Measurements from ENCODE around the gene NPRL2.

Gene NPRL2

DNA sequence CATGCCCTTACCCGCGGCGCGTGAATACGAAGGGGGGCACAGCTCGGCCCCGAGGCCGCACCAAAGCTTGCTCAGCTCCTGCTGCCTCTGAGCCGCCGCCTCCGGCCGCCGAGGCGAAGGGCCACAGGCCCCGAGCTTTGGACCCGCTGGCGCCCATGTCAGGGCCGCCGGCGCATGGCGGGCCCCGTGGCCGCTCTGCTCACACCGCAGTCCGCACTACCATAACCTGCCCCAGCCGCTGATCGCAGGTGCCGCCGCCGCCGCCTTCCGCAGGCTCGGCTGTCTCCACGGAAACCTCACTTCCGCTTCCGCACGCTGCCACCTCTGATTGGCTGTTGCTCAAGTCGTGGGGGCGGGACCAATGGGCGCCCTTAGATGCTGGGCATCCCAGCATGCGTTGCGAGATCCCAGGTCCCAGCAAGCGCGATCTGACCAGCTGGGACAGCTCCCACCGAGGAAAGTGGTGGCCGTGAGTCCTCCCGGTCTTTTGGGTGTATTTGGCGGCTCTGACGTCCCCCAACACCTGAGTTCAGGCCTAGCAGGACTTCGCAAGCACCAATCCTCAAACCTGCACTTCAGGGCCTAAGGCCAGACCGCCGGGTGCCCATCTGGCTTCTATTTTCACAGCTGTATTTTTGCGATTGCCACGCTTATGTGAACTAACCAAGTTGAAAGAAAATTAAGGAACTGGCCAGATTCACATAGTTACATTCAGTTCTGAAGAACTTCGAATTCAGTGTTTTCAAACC, 22.5 kb downstream of the NPRL2 start, which contains the start of gene TUSC2:
Gene TUSC2 (minus strand): TSS at position 281 of the 749 bp plus-strand sequence. CDS start 124 bp downstream, at position 157.
- Histone ChIP-seq H3K9me3 (ENCODE audit: control insufficient read depth, low read length) (no peaks in the 10 kb centered on the region), H3K14ac (ENCODE audit: low read length in 2 of 2) (peak within 1 kb of the TSS in 1 of 2 experiments; percentile 71), H2BK15ac (ENCODE audit: low read depth, poor library complexity, severe bottlenecking) (no peak within 1 kb of the TSS), H3K27me3 (ENCODE audit: control insufficient read depth in 1 of 2, insufficient read depth in 1 of 2, low read length in 2 of 2) (no peaks in the 10 kb centered on the region), H3K4me3 (ENCODE audit: insufficient read depth in 1 of 2, low read depth in 1 of 2, low read length in 2 of 2) (peak within 1 kb of the TSS; percentile 84 to 94), H3K4me2 (ENCODE audit: low read length, poor library complexity, severe bottlenecking) (peak within 1 kb of the TSS; percentile 82), H3K27ac (ENCODE audit: low read length, poor library complexity, severe bottlenecking) (peak within 1 kb of the TSS; percentile 80), H2BK12ac (ENCODE audit: low read length in 2 of 2) (no peak within 1 kb of the TSS), H3K23ac (ENCODE audit: low read length in 2 of 2) (no peak within 1 kb of the TSS), H3K4ac (ENCODE audit: low read depth in 1 of 2, low read length in 2 of 2) (peak within 1 kb of the TSS; percentile 38 to 70), H3K9ac (ENCODE audit: low read length) (peak within 1 kb of the TSS; percentile 96), H4K8ac (ENCODE audit: low read length) (peak within 1 kb of the TSS; percentile 64), H2BK5ac (ENCODE audit: low read depth, low read length, poor library complexity, severe bottlenecking) (no peak within 1 kb of the TSS), H2AK5ac (ENCODE audit: low read length, severe bottlenecking) (no peak within 1 kb of the TSS), H3K79me1 (replicated peaks; ENCODE audit: low read length, poor library complexity, severe bottlenecking) (peaks cover 32% of the 10 kb centered on the region), H4K91ac (ENCODE audit: low read length) (no peak within 1 kb of the TSS), H2AFZ (ENCODE audit: low read depth, low read length) (peak within 1 kb of the TSS; percentile 55), H3K36me3 (ENCODE audit: control insufficient read depth in 1 of 2, insufficient read depth in 2 of 2, low read depth in 1 of 2, low read length in 2 of 2) (peaks cover 50 to 63% of the 10 kb centered on the region in 2 experiments), H3K4me1 (ENCODE audit: control insufficient read depth, insufficient read depth, low read depth, low read length) (peaks cover 13% of the 10 kb centered on the region), H3K18ac (ENCODE audit: low read depth in 1 of 2, low read length in 2 of 2) (no peak within 1 kb of the TSS), H2BK120ac (ENCODE audit: low read depth, low read length) (no peak within 1 kb of the TSS)
- 6% methylated on average over 55 of the region's 55 CpGs for WGBS
- peak; percentile 97 for DNase-seq

DNA sequence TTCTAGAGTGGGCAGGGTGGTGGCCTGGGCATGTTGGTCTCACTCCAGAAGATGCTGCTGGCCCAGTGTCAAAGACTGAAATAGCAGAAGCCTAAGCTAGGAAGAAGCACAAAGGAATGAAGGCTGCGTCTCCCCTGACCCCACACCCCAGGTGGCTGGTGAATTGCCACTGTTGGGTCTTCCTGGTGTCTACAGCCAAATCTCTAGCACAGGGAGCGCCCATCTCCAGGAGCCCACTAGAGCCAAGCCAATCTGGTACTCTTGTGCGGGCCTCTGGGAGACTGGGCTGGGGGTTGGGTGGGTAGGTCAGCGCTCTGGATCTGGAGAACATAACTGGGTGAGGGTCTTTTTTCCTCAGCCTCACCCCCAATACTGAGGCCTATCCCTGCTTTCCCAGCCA, 23.4 kb downstream of the NPRL2 start:
- peak overlapping the region; percentile 96 for H3K9ac ChIP-seq (ENCODE audit: low read length)
- no peak overlapping the region for H2BK15ac ChIP-seq (ENCODE audit: low read depth, poor library complexity, severe bottlenecking)
- H3K4me1 ChIP-seq (ENCODE audit: control insufficient read depth, insufficient read depth, low read depth, low read length): peaks cover 21% of the 10 kb centered on the region
- H3K79me1 ChIP-seq (replicated peaks; ENCODE audit: low read length, poor library complexity, severe bottlenecking): peaks cover 32% of the 10 kb centered on the region
- no peak overlapping the region for H3K18ac ChIP-seq (ENCODE audit: low read depth in 1 of 2, low read length in 2 of 2)
- H3K14ac ChIP-seq (ENCODE audit: low read length in 2 of 2): no peak overlapping the region
- H3K36me3 ChIP-seq (ENCODE audit: control insufficient read depth in 1 of 2, insufficient read depth in 2 of 2, low read depth in 1 of 2, low read length in 2 of 2): peaks cover 47 to 59% of the 10 kb centered on the region in 2 experiments
- peak overlapping the region; percentile 82 for H3K4me2 ChIP-seq (ENCODE audit: low read length, poor library complexity, severe bottlenecking)
- H2BK12ac ChIP-seq (ENCODE audit: low read length in 2 of 2): no peak overlapping the region
- 81% methylated on average over 4 of the region's 4 CpGs for WGBS
- DNase-seq: no peak
- H2BK120ac ChIP-seq (ENCODE audit: low read depth, low read length): no peak overlapping the region
- H3K4ac ChIP-seq (ENCODE audit: low read depth in 1 of 2, low read length in 2 of 2): peak overlapping the region in 1 of 2 experiments; percentile 47
- H4K91ac ChIP-seq (ENCODE audit: low read length): no peak overlapping the region
- H3K27ac ChIP-seq (ENCODE audit: low read length, poor library complexity, severe bottlenecking): no peak overlapping the region
- H3K23ac ChIP-seq (ENCODE audit: low read length in 2 of 2): no peak overlapping the region
- H4K8ac ChIP-seq (ENCODE audit: low read length): no peak overlapping the region
- no peak overlapping the region for H2AK5ac ChIP-seq (ENCODE audit: low read length, severe bottlenecking)
- H3K27me3 ChIP-seq (ENCODE audit: control insufficient read depth in 1 of 2, insufficient read depth in 1 of 2, low read length in 2 of 2): no peaks in the 10 kb centered on the region
- peak overlapping the region; percentile 30 to 94 for H3K4me3 ChIP-seq (ENCODE audit: insufficient read depth in 1 of 2, low read depth in 1 of 2, low read length in 2 of 2)
- no peaks in the 10 kb centered on the region for H3K9me3 ChIP-seq (ENCODE audit: control insufficient read depth, low read length)
- H2BK5ac ChIP-seq (ENCODE audit: low read depth, low read length, poor library complexity, severe bottlenecking): no peak overlapping the region
- no peak overlapping the region for H2AFZ ChIP-seq (ENCODE audit: low read depth, low read length)

DNA sequence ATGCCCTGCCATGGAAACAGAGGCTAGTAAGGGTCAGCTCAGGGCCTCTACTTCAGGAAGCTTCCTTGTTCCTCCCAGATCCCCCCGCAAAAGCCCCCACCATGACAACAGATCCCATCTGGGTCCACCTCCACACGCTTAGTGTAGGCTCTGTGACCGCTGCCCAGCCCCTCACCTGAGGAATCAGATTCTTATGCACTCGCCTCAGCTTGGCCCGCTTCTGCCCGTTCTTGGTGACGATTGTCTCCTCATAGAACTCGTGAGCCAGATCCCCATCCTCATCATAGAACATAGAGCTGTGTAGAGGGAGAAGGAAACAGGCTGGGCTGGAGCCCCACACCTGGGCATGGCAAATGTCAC, 24.4 kb downstream of the NPRL2 start:
- Histone ChIP-seq H2BK12ac (ENCODE audit: low read length in 2 of 2) (no peak overlapping the region), H3K18ac (ENCODE audit: low read depth in 1 of 2, low read length in 2 of 2) (no peak overlapping the region), H3K79me1 (replicated peaks; ENCODE audit: low read length, poor library complexity, severe bottlenecking) (peaks cover 26% of the 10 kb centered on the region), H3K36me3 (ENCODE audit: control insufficient read depth in 1 of 2, insufficient read depth in 2 of 2, low read depth in 1 of 2, low read length in 2 of 2) (peaks cover 38 to 49% of the 10 kb centered on the region in 2 experiments), H2BK120ac (ENCODE audit: low read depth, low read length) (no peak overlapping the region), H2AK5ac (ENCODE audit: low read length, severe bottlenecking) (no peak overlapping the region), H3K9me3 (ENCODE audit: control insufficient read depth, low read length) (no peaks in the 10 kb centered on the region), H3K4me3 (ENCODE audit: insufficient read depth in 1 of 2, low read depth in 1 of 2, low read length in 2 of 2) (no peak overlapping the region), H2BK5ac (ENCODE audit: low read depth, low read length, poor library complexity, severe bottlenecking) (no peak overlapping the region), H3K14ac (ENCODE audit: low read length in 2 of 2) (no peak overlapping the region), H3K4ac (ENCODE audit: low read depth in 1 of 2, low read length in 2 of 2) (no peak overlapping the region), H3K4me1 (ENCODE audit: control insufficient read depth, insufficient read depth, low read depth, low read length) (peaks cover 25% of the 10 kb centered on the region), H3K27ac (ENCODE audit: low read length, poor library complexity, severe bottlenecking) (no peak overlapping the region), H3K4me2 (ENCODE audit: low read length, poor library complexity, severe bottlenecking) (no peak overlapping the region), H4K91ac (ENCODE audit: low read length) (no peak overlapping the region), H3K23ac (ENCODE audit: low read length in 2 of 2) (no peak overlapping the region), H3K9ac (ENCODE audit: low read length) (peak overlapping the region; percentile 18), H2BK15ac (ENCODE audit: low read depth, poor library complexity, severe bottlenecking) (no peak overlapping the region), H2AFZ (ENCODE audit: low read depth, low read length) (no peak overlapping the region), H3K27me3 (ENCODE audit: control insufficient read depth in 1 of 2, insufficient read depth in 1 of 2, low read length in 2 of 2) (no peaks in the 10 kb centered on the region), H4K8ac (ENCODE audit: low read length) (no peak overlapping the region)
- WGBS: 100% methylated on average over 7 of the region's 8 CpGs
- DNase-seq: no peak

DNA sequence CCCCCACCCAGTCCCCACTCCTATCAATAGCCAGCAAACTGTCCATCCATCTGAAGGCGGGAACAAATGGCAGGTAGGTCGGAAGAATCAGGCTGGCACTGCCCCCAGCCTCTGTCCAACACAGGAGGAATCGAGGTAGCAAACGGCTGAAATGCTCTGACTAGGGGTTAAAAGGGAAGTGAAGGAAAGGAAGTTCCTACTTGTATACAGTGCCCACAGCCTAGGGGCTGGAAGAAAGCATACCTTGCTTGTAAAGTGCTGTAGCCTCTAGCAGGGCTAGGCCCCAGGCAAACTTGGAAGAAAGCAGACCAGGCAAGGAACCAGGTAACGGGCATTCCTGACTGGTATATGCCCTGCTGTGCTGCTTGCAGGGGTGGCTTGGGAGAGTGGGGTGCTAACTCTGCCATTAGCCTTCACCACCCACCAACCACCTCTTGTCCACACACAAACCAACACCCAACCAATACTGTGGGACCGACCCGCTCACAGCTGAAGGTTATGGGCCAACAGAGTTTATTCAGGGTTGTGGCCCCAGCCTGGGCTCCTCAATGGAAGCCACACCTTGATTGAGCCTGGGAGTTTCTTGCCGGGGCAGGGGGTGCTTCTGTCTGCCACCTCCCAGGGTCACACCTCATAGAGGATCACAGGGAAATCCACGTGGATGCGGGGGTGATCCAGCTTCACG, 24.9 kb downstream of the NPRL2 start:
- H3K4me2 ChIP-seq (ENCODE audit: low read length, poor library complexity, severe bottlenecking): no peak overlapping the region
- H4K8ac ChIP-seq (ENCODE audit: low read length): no peak overlapping the region
- H3K18ac ChIP-seq (ENCODE audit: low read depth in 1 of 2, low read length in 2 of 2): no peak overlapping the region
- DNase-seq: no peak
- no peak overlapping the region for H2AK5ac ChIP-seq (ENCODE audit: low read length, severe bottlenecking)
- no peak overlapping the region for H2BK5ac ChIP-seq (ENCODE audit: low read depth, low read length, poor library complexity, severe bottlenecking)
- no peak overlapping the region for H3K23ac ChIP-seq (ENCODE audit: low read length in 2 of 2)
- H3K9ac ChIP-seq (ENCODE audit: low read length): peak overlapping the region; percentile 18
- peaks cover 22% of the 10 kb centered on the region for H3K79me1 ChIP-seq (replicated peaks; ENCODE audit: low read length, poor library complexity, severe bottlenecking)
- H2BK15ac ChIP-seq (ENCODE audit: low read depth, poor library complexity, severe bottlenecking): no peak overlapping the region
- H3K4me3 ChIP-seq (ENCODE audit: insufficient read depth in 1 of 2, low read depth in 1 of 2, low read length in 2 of 2): no peak overlapping the region
- no peak overlapping the region for H3K27ac ChIP-seq (ENCODE audit: low read length, poor library complexity, severe bottlenecking)
- peaks cover 25% of the 10 kb centered on the region for H3K4me1 ChIP-seq (ENCODE audit: control insufficient read depth, insufficient read depth, low read depth, low read length)
- H3K9me3 ChIP-seq (ENCODE audit: control insufficient read depth, low read length): no peaks in the 10 kb centered on the region
- no peak overlapping the region for H2BK120ac ChIP-seq (ENCODE audit: low read depth, low read length)
- no peak overlapping the region for H2AFZ ChIP-seq (ENCODE audit: low read depth, low read length)
- H3K4ac ChIP-seq (ENCODE audit: low read depth in 1 of 2, low read length in 2 of 2): no peak overlapping the region
- H2BK12ac ChIP-seq (ENCODE audit: low read length in 2 of 2): no peak overlapping the region
- no peaks in the 10 kb centered on the region for H3K27me3 ChIP-seq (ENCODE audit: control insufficient read depth in 1 of 2, insufficient read depth in 1 of 2, low read length in 2 of 2)
- H3K36me3 ChIP-seq (ENCODE audit: control insufficient read depth in 1 of 2, insufficient read depth in 2 of 2, low read depth in 1 of 2, low read length in 2 of 2): peaks cover 32 to 44% of the 10 kb centered on the region in 2 experiments
- 94% methylated on average over 10 of the region's 11 CpGs for WGBS
- H4K91ac ChIP-seq (ENCODE audit: low read length): no peak overlapping the region
- H3K14ac ChIP-seq (ENCODE audit: low read length in 2 of 2): no peak overlapping the region
